Mucosa of descending colon (tissue), 3 donors: Measurements from ENCODE around the gene PRR20E. TPM values are rescaled to one million over a fixed set of nuclear protein-coding genes. Genes with fewer than 3 reads are reported as not detected.
"Not testable (repeated sequence)": the region's sequence is repeated elsewhere in the genome, so short reads cannot be mapped to it uniquely, and the experiment has no call there.

Experiments
- ATAC-seq: fragments of 200-7000 bp; cut with Tn5 transposase; one replicate; pipeline ENCODE4 v1.9.1; 2020; ENCODE audit warnings: mild to moderate bottlenecking, moderate library complexity
- DNase-seq, 3 donors: peaks; one replicate each; pipeline ENCODE4 v3.0.0-alpha.2; 2020
- H3K36me3 ChIP-seq: fragments of 200-600 bp; one replicate; pipeline ENCODE4 v1.8.0; 2021; ENCODE audit warnings: low read depth, mild to moderate bottlenecking
- H3K4me1 ChIP-seq: fragments of 200-600 bp; one replicate; pipeline ENCODE4 v1.8.0; 2021; ENCODE audit warnings: low read depth, mild to moderate bottlenecking
- H3K4me3 ChIP-seq: fragments of 200-600 bp; one replicate; pipeline ENCODE4 v1.8.0; 2021; ENCODE audit warnings: mild to moderate bottlenecking
- H3K9me3 ChIP-seq: fragments of 200-600 bp; one replicate; pipeline ENCODE4 v1.8.0; 2021; ENCODE audit warnings: mild to moderate bottlenecking
- intact Hi-C, 2 donors: fragments of 100-400 bp; cut with DNase I in 1 of 2; cut with micrococcal nuclease in 1 of 2; formaldehyde crosslinking; loops; one replicate each; pipeline versions ENCODE4 v1.11.0 to v1.11.1; 2022; cut with DNase I, micrococcal nuclease
- long read RNA-seq, 2 donors: library from polyadenylated mRNA; unstranded; transcript quantifications; one replicate each; pipeline ENCODE4 v2.0.0, GENCODE V29; 2019 to 2021
- total RNA-seq, 3 donors: library from RNA; stranded (reverse); fragmentation: NEBNext Ultra II Directional in 2 of 3; extraction: Animal tissue kit (Norgen Biotek cat#: 25700) in 2 of 3; gene quantifications; one replicate each; pipeline versions ENCODE4 v1.2.1 to v1.2.4, GENCODE V29; 2021 to 2023
- TF ChIP-seq, protein P1 (sequence below): fragments of 200-600 bp; IDR thresholded peaks from one replicate; pipeline ENCODE4 v1.8.0; 2022; ENCODE audit warnings: antibody characterized with exemption, mild to moderate bottlenecking
- donor health status: DM: no; HTN: no; CAD: no; lungs with moderate emphysema.
- donor health status: DM: no; HTN: no; CAD: no.
- donor health status: DM: no; HTN: yes; CAD: no.

PRR20E gene
- not detected for total RNA-seq
- long read RNA-seq, donor 1 = 0 reads
- long read RNA-seq, donor 2 = 0 reads

DNA sequence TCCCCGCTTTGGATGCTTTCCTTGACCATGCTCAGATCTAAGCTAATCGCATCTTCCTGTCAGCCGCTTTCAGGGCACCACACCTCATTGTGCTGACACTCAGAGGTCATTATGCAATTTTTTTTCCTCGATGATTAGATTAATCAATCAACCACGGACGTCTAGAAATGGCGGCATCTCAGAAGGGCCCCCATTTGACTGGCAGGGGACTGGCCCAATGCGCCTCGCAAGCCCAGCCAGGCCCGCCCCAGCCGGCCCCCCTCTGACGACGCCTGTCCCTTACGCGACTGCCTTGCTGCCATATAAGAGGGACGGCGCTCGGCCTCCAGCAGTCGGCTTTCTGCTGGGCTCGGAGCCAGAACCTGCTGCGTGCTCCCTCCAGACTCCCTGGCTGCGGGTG lies at the start of gene PRR20E:
Gene PRR20E, plus strand, starts transcription at position 301 of the 400 bp plus-strand sequence. CDS start 387 bp downstream, outside the sequence.
- H3K36me3 ChIP-seq, H3K4me3 ChIP-seq, H3K4me1 ChIP-seq, H3K9me3 ChIP-seq, intact Hi-C loops, ATAC-seq, DNase-seq: not testable (repeated sequence)

DNA sequence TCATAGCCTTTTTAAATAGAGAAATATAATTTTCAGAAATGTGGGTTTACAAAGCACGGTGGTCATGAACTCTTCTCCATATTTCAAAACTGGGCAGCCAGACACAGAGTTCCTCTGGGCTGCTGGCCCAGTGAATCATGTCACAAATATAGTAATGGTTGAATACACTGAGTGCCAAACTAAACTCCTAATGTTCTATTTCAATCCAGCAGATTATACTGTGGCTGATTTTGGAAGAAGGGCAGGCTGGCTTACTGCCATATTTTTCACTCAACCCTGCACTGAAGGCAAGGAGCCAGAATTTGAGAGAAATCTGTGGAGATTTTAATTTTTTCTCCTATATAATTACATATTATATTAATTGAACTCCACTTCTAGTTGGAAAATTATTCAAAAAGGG lies 43.3 kb upstream of the PRR20E start:
- H3K4me1 ChIP-seq = no peaks in the 10 kb centered on the region
- intact Hi-C loops = no loop called here
- H3K36me3 ChIP-seq = no peaks in the 10 kb centered on the region
- TF ChIP-seq, protein P1, sequence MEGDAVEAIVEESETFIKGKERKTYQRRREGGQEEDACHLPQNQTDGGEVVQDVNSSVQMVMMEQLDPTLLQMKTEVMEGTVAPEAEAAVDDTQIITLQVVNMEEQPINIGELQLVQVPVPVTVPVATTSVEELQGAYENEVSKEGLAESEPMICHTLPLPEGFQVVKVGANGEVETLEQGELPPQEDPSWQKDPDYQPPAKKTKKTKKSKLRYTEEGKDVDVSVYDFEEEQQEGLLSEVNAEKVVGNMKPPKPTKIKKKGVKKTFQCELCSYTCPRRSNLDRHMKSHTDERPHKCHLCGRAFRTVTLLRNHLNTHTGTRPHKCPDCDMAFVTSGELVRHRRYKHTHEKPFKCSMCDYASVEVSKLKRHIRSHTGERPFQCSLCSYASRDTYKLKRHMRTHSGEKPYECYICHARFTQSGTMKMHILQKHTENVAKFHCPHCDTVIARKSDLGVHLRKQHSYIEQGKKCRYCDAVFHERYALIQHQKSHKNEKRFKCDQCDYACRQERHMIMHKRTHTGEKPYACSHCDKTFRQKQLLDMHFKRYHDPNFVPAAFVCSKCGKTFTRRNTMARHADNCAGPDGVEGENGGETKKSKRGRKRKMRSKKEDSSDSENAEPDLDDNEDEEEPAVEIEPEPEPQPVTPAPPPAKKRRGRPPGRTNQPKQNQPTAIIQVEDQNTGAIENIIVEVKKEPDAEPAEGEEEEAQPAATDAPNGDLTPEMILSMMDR = no peak
- H3K9me3 ChIP-seq = no peaks in the 10 kb centered on the region
- DNase-seq = no peak
- no peak overlapping the region for H3K4me3 ChIP-seq
- no peak for ATAC-seq

DNA sequence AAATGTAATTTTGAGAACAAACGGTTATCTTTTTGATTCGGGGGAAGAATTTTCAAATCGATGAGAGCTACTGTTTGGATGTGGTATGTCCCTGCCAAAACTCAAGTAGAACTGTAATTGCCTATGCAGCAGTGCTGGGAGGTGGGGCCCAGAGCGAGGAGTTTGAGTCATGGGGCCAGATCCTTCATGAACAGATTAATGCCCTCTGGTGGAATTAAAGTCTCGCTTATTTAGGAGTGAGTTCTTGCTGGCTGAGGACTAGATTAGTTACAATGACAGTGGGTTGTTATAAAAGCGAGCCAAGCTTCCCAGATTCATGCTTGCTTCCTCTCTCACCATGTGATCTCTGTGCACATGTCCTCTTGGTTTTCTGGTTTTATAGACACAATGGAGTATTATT lies 38.1 kb upstream of the PRR20E start:
- DNase-seq (no peak), ATAC-seq (no peak)
- TF ChIP-seq, protein P1 = no peak
- no peaks in the 10 kb centered on the region for H3K9me3 ChIP-seq
- H3K4me3 ChIP-seq = no peak overlapping the region
- no peaks in the 10 kb centered on the region for H3K4me1 ChIP-seq
- H3K36me3 ChIP-seq = no peaks in the 10 kb centered on the region
- intact Hi-C loops = no loop called here

DNA sequence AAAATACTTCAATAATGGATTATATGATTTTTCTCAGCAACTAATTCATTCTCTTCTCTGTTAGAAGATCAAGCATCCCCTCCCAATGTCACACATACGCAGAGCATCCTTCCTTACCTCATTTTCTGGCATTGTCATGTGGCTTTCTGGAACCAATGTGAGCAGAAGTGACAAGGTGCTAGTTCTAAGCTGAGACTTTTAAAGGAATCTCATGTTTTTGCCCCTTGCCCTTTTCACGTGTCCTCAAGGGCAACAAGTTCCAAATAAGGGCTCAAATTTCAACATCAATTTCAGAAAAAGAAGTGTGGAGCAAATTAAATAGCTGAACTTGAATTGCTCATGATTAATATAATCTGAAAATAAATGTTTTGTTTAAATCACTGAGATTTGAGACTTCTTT lies 30.9 kb upstream of the PRR20E start:
- TF ChIP-seq, protein P1 = no peak
- Histone ChIP-seq H3K36me3 (no peaks in the 10 kb centered on the region), H3K4me1 (no peaks in the 10 kb centered on the region), H3K4me3 (no peak overlapping the region), H3K9me3 (no peaks in the 10 kb centered on the region)
- ATAC-seq (no peak), DNase-seq (no peak)
- intact Hi-C loops = no loop called here

DNA sequence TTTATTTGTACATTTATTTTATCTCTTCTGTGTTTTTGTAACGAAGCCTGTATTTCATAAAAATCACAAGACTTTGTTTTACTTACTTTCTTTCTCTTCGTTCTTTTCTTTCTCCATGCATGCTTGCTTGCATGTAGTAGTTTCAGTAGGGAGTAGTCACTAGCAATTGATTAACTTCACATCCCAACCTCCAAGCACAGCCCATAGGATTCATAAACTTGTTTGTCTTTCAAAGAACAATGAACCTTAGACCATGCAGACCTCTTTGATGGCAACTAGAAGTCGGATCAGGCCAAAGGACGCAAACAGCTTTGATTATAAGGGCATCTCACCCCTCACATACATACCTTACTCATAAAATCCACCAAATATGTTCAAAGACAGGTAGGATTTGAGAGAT lies 29.4 kb upstream of the PRR20E start:
- TF ChIP-seq, protein P1 = no peak
- peak in 1 of 3 donors; percentile 28 for DNase-seq
- no peak overlapping the region for H3K4me3 ChIP-seq
- ATAC-seq = peak; percentile 88
- no peaks in the 10 kb centered on the region for H3K4me1 ChIP-seq
- intact Hi-C loops = no loop called here
- no peaks in the 10 kb centered on the region for H3K36me3 ChIP-seq
- no peaks in the 10 kb centered on the region for H3K9me3 ChIP-seq

DNA sequence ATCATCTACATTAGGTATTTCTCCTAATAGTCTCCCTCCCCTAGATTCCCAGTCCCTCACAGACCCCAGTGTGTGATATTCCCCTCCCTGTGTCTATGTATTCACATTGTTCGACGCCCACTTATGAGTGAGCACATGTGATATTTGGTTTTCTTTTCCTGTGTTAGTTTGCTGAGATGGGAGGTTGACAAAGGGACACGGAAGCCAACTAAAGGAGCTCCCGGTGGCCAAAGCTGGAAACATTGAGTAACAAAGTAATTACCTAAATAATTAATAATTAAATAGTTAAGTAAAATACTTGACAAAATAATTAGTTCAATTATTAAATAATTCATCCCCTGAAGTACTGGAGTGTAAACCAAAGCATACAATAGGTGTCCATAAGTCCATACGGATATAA lies 28.0 kb upstream of the PRR20E start:
- Histone ChIP-seq H3K36me3 (no peaks in the 10 kb centered on the region), H3K4me1 (no peaks in the 10 kb centered on the region), H3K9me3 (no peaks in the 10 kb centered on the region), H3K4me3 (no peak overlapping the region)
- ATAC-seq (no peak), DNase-seq (no peak)
- TF ChIP-seq, protein P1 = no peak
- intact Hi-C loops = no loop called here

DNA sequence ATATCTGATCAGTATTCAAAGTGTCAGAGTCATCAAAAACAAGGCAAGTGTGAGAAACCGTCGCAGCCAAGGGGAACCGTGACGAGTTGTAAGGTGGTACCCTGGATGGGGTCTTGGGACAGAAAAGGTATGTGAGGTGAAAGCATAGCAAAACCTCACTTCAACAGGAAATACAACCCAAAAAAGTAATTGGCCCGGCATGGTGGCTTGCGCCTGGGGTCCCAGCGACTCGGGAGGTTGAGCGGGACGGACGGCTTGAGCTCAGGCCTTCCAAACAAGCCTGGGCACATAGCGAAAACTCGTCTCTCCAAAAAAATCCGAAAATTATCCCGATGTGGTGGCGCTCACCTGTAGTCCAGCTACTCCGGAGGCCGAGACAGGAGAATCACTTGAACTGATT lies 27.2 kb upstream of the PRR20E start:
- H3K9me3 ChIP-seq, H3K36me3 ChIP-seq, H3K4me3 ChIP-seq, ATAC-seq, DNase-seq, intact Hi-C loops, H3K4me1 ChIP-seq: not testable (repeated sequence)

DNA sequence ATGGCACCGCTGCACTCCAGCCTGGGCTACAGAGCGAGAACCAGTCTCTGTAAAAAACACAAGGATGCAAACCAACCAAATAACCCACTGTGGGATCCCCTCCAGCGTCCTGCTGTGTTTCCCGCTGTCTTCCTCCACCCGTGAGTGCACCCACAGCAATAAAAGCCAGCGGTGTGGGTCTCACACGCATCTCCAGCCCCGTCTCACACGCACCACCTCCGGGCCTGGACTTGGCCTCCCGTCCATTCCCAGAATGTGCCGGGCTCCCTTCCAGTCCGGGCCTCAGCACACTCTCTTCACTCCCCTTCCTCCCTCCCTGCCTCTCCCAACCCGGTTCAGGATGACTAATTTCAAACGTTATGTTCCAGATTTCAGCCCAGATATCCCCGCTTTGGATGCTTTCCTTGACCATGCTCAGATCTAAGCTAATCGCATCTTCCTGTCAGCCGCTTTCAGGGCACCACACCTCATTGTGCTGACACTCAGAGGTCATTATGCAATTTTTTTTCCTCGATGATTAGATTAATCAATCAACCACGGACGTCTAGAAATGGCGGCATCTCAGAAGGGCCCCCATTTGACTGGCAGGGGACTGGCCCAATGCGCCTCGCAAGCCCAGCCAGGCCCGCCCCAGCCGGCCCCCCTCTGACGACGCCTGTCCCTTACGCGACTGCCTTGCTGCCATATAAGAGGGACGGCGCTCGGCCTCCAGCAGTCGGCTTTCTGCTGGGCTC lies 26.6 kb upstream of the PRR20E start, which contains the start of gene PRR20A:
Gene PRR20A, plus strand, starts transcription at position 684 of the 734 bp plus-strand sequence. CDS start 387 bp downstream, outside the sequence.
- DNase-seq, H3K36me3 ChIP-seq, H3K9me3 ChIP-seq, ATAC-seq, H3K4me1 ChIP-seq, intact Hi-C loops, H3K4me3 ChIP-seq: not testable (repeated sequence)

DNA sequence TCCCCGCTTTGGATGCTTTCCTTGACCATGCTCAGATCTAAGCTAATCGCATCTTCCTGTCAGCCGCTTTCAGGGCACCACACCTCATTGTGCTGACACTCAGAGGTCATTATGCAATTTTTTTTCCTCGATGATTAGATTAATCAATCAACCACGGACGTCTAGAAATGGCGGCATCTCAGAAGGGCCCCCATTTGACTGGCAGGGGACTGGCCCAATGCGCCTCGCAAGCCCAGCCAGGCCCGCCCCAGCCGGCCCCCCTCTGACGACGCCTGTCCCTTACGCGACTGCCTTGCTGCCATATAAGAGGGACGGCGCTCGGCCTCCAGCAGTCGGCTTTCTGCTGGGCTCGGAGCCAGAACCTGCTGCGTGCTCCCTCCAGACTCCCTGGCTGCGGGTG lies 19.8 kb upstream of the PRR20E start, which contains the start of gene PRR20B:
Gene PRR20B, plus strand, starts transcription at position 301 of the 400 bp plus-strand sequence. CDS start 387 bp downstream, outside the sequence.
- H3K9me3 ChIP-seq, intact Hi-C loops, ATAC-seq, H3K4me3 ChIP-seq, H3K4me1 ChIP-seq, DNase-seq, H3K36me3 ChIP-seq: not testable (repeated sequence)
